ENCODE measurements around the gene TMEM87A.

- TF ChIP-seq EZH2 (IDR thresholded peaks at IDR 0.05; ENCODE audit: borderline replicate concordance, low read depth, low read length, severe bottlenecking) (no peak), CTCF (IDR thresholded peaks at IDR 0.05; ENCODE audit: borderline replicate concordance, extremely low read depth, low read length, poor library complexity, severe bottlenecking) (no peak)
Observed at GRCh38 chr15:42282344-42282743, 9.1 kb upstream of the TMEM87A start.

Measured in DND-41 (cell line).